IMR-90 (cell line): ENCODE measurements around the gene CPEB1. TPM values are rescaled to one million over a fixed set of nuclear protein-coding genes. Genes with fewer than 3 reads are reported as not detected.
A peak's percentile ranks its signal among the peaks of the same experiment; 100 is the strongest.

Experiments
- ATAC-seq: fragments of 200-7000 bp; cut with Tn5 transposase; 2 replicates; pipeline ENCODE4 v1.9.1; 2020; ENCODE audit warnings: low read depth, mild to moderate bottlenecking, moderate library complexity
- BruUV-seq: library from RNA; stranded (reverse); fragments of 400-500 nt; replicated peaks from 2 replicates; lab custom pipeline; 2021; lab: Mats Ljungman, UMichigan
- CTCF ChIA-PET: fragments of 300-600 bp; formaldehyde crosslinking; extraction: SDS; loops from one replicate; lab custom pipeline; 2021; ENCODE audit warnings: antibody characterized with exemption; lab: Yijun Ruan, JAX
- POLR2A ChIA-PET: fragments of 300-600 bp; sonication (Branson Sonifier 250); formaldehyde crosslinking; loops from one replicate; lab custom pipeline; 2022; ENCODE audit warnings: antibody characterized with exemption; ENCODE audit not compliant: unreplicated experiment; lab: Charles Lee
- DNase-seq: peaks from one replicate; pipeline ENCODE4 v3.0.0; 2013
- H2AFZ ChIP-seq: replicated peaks from 2 replicates; pipeline ENCODE3; 2013; ENCODE audit warnings: low read length, mild to moderate bottlenecking; ENCODE audit not compliant: poor library complexity
- H2AK5ac ChIP-seq: 2 replicates; pipeline ENCODE4 v1.6.1; 2013; ENCODE audit warnings: low read depth, low read length, inconsistent platforms
- H2AK9ac ChIP-seq: replicated peaks from 2 replicates; pipeline ENCODE3; 2013; ENCODE audit warnings: mild to moderate bottlenecking, low read depth, low read length, moderate library complexity; ENCODE audit not compliant: poor library complexity
- H2BK120ac ChIP-seq: 2 replicates; pipeline ENCODE4 v1.6.1; 2013; ENCODE audit warnings: low read depth, low read length, inconsistent platforms
- H2BK15ac ChIP-seq: 3 replicates; pipeline ENCODE4 v1.6.1; 2013; ENCODE audit warnings: low read depth, low read length, inconsistent platforms
- H2BK20ac ChIP-seq: 2 replicates; pipeline ENCODE4 v1.6.1; 2013; ENCODE audit warnings: low read depth, mild to moderate bottlenecking, inconsistent platforms, low read length, moderate library complexity
- H2BK5ac ChIP-seq: 2 replicates; pipeline ENCODE4 v1.6.1; 2013; ENCODE audit warnings: mild to moderate bottlenecking, low read depth, low read length, inconsistent platforms; ENCODE audit not compliant: poor library complexity, severe bottlenecking
- H3K14ac ChIP-seq: replicated peaks from 2 replicates; pipeline ENCODE4 v1.6.1; 2013; ENCODE audit warnings: low read depth, low read length, inconsistent platforms
- H3K18ac ChIP-seq: 2 replicates; pipeline ENCODE4 v1.6.1; 2013; ENCODE audit warnings: low read depth, low read length, control low read depth
- H3K23ac ChIP-seq: 2 replicates; pipeline ENCODE4 v1.6.1; 2013; ENCODE audit warnings: low read depth, low read length, inconsistent platforms
- H3K27ac ChIP-seq: 2 replicates; pipeline ENCODE4 v1.5.1; 2013; ENCODE audit warnings: mild to moderate bottlenecking, control low read depth, low read length; ENCODE audit not compliant: insufficient read depth
- H3K27me3 ChIP-seq: 2 replicates; pipeline ENCODE4 v1.6.1; 2013; ENCODE audit warnings: low read length; ENCODE audit not compliant: control insufficient read depth, insufficient read depth
- H3K36me3 ChIP-seq: 2 replicates; pipeline ENCODE4 v1.6.1; 2013; ENCODE audit warnings: low read length, mixed read lengths; ENCODE audit not compliant: control insufficient read depth, insufficient read depth
- H3K4ac ChIP-seq: 2 replicates; pipeline ENCODE4 v1.6.1; 2013; ENCODE audit warnings: low read depth, low read length, inconsistent platforms
- H3K4me1 ChIP-seq: 2 replicates; pipeline ENCODE4 v1.6.1; 2013; ENCODE audit warnings: low read length, mixed read lengths; ENCODE audit not compliant: control insufficient read depth, insufficient read depth
- H3K4me2 ChIP-seq: 2 replicates; pipeline ENCODE4 v1.6.1; 2013; ENCODE audit warnings: low read depth, mild to moderate bottlenecking, control low read depth, low read length, moderate library complexity
- H3K4me3 ChIP-seq: 2 replicates; pipeline ENCODE4 v1.5.1; 2013; ENCODE audit warnings: low read depth, mild to moderate bottlenecking, control low read depth, low read length, moderate library complexity; ENCODE audit not compliant: insufficient read depth
- H3K56ac ChIP-seq: 2 replicates; pipeline ENCODE4 v1.6.1; 2013; ENCODE audit warnings: low read length, inconsistent platforms; ENCODE audit not compliant: insufficient read depth; ENCODE audit errors: extremely low read depth
- H3K79me1 ChIP-seq, 2 experiments: 2 replicates each; pipeline ENCODE4 v1.6.1; 2013; ENCODE audit warnings: low read length in 2 of 2, inconsistent platforms in 1 of 2, low read depth in 1 of 2
- H3K9ac ChIP-seq: 2 replicates; pipeline ENCODE4 v1.6.1; 2013; ENCODE audit warnings: low read depth, low read length, control low read depth
- H3K9me1 ChIP-seq: 2 replicates; pipeline ENCODE4 v1.6.1; 2013; ENCODE audit warnings: low read length, inconsistent platforms; ENCODE audit not compliant: insufficient read depth
- H3K9me3 ChIP-seq: 2 replicates; pipeline ENCODE4 v1.6.1; 2013; ENCODE audit warnings: low read length; ENCODE audit not compliant: control insufficient read depth, insufficient read depth
- H4K20me1 ChIP-seq: 2 replicates; pipeline ENCODE4 v1.6.1; 2013; ENCODE audit warnings: low read length, inconsistent platforms; ENCODE audit not compliant: insufficient read depth
- H4K5ac ChIP-seq: 2 replicates; pipeline ENCODE4 v1.6.1; 2013; ENCODE audit warnings: mild to moderate bottlenecking, low read depth, low read length, control low read depth
- H4K8ac ChIP-seq, 2 experiments: 2 replicates each; pipeline ENCODE4 v1.6.1; 2013; ENCODE audit warnings: low read depth in 2 of 2, low read length in 2 of 2, control low read depth in 1 of 2, inconsistent platforms in 1 of 2
- H4K91ac ChIP-seq: 2 replicates; pipeline ENCODE4 v1.6.1; 2013; ENCODE audit warnings: low read depth, low read length, inconsistent platforms; ENCODE audit not compliant: insufficient read depth
- BHLHE40 ChIP-seq: fragments of 150-350 bp; IDR thresholded peaks from 2 replicates; pipeline ENCODE4 v1.6.1; 2016; ENCODE audit warnings: mild to moderate bottlenecking, low read depth, low read length
- CEBPB ChIP-seq: IDR thresholded peaks from 2 replicates; pipeline ENCODE4 v1.6.1; 2012; ENCODE audit warnings: low read depth, low read length, improper control_type of control experiment
- CHD1 ChIP-seq: IDR thresholded peaks from 2 replicates; pipeline ENCODE4 v1.6.1; 2012; ENCODE audit warnings: low read depth, low read length, improper control_type of control experiment
- FOS ChIP-seq: fragments of 150-350 bp; IDR thresholded peaks from 2 replicates; pipeline ENCODE4 v1.6.1; 2016; ENCODE audit warnings: low read depth, low read length
- MAFK ChIP-seq: IDR thresholded peaks from 2 replicates; pipeline ENCODE4 v1.6.1; 2012; ENCODE audit warnings: low read depth, low read length, improper control_type of control experiment
- MAZ ChIP-seq: IDR thresholded peaks from 2 replicates; pipeline ENCODE4 v1.6.1; 2012; ENCODE audit warnings: low read depth, mild to moderate bottlenecking, low read length, improper control_type of control experiment, moderate library complexity, borderline replicate concordance
- MXI1 ChIP-seq: IDR thresholded peaks from 2 replicates; pipeline ENCODE4 v1.6.1; 2012; ENCODE audit warnings: low read depth, mild to moderate bottlenecking, low read length, moderate library complexity, borderline replicate concordance
- NFE2L2 ChIP-seq: fragments of 150-350 bp; IDR thresholded peaks from 2 replicates; pipeline ENCODE4 v1.6.1; 2016; ENCODE audit warnings: low read depth, mild to moderate bottlenecking, low read length
- POLR2A ChIP-seq: IDR thresholded peaks from 2 replicates; pipeline ENCODE4 v1.6.1; 2012; ENCODE audit warnings: mild to moderate bottlenecking, low read depth, low read length
- RAD21 ChIP-seq: IDR thresholded peaks from 2 replicates; pipeline ENCODE4 v1.6.1; 2012; ENCODE audit warnings: low read length, improper control_type of control experiment
- RCOR1 ChIP-seq: IDR thresholded peaks from 2 replicates; pipeline ENCODE4 v1.6.1; 2012; ENCODE audit warnings: mild to moderate bottlenecking, low read length, improper control_type of control experiment; ENCODE audit not compliant: insufficient replicate concordance
- RFX5 ChIP-seq: IDR thresholded peaks from 2 replicates; pipeline ENCODE4 v1.8.0; 2012; ENCODE audit warnings: low read depth, mild to moderate bottlenecking, low read length, moderate library complexity
- SMC3 ChIP-seq: fragments of 150-350 bp; IDR thresholded peaks from 2 replicates; pipeline ENCODE4 v1.6.1; 2016; ENCODE audit warnings: low read depth, mild to moderate bottlenecking, antibody characterized with exemption, low read length, moderate library complexity
- WGBS, 2 experiments: methylation state at CpG; one replicate each; pipeline versions ENCODE4 v1.1.5 to v1.1.7; 2013; ENCODE audit warnings: missing lambda C conversion rate in 2 of 2; ENCODE audit not compliant: insufficient read length in 1 of 2; ENCODE audit errors: extremely low coverage in 2 of 2; 5-methylcytosine and 5-hydroxymethylcytosine counted together
- dilution Hi-C: fragments of 300-500 bp; cut with HindIII; formaldehyde crosslinking; loops from one replicate; pipeline ENCODE4 v1.14.3; 2018; ENCODE audit warnings: low sequenced_read_pairs; ENCODE audit not compliant: unreplicated experiment
- in situ Hi-C: fragments of 300-500 bp; cut with MboI; formaldehyde crosslinking; loops from 3 replicates; pipeline ENCODE4 v1.14.3; 2019; ENCODE audit warnings: low sequenced_read_pairs, inconsistent platforms, mixed read lengths
- intact Hi-C: fragments of 100-400 bp; cut with micrococcal nuclease; formaldehyde crosslinking; loops from 2 replicates; pipeline ENCODE4 v1.10.0; 2022
- polyA plus RNA-seq, 3 experiments: library from polyadenylated mRNA; depleted of rRNA; stranded (reverse); fragments of >200 nt; gene quantifications; 2 replicates each; pipeline ENCODE4 v1.2.3, GENCODE V29; 2012; ENCODE audit warnings: low replicate concordance in 1 of 3
- total RNA-seq: library from RNA; depleted of rRNA; stranded (reverse); fragments of >200 nt; gene quantifications from 2 replicates; pipeline ENCODE4 v1.2.3, GENCODE V29; 2012
- TF ChIP-seq, protein P1 (sequence below): fragments of 150-350 bp; IDR thresholded peaks from 2 replicates; pipeline ENCODE4 v1.6.1; 2016; ENCODE audit warnings: low read depth, mild to moderate bottlenecking, low read length, moderate library complexity, borderline replicate concordance
- TF ChIP-seq, protein P2 (sequence below): conservative IDR thresholded peaks from 2 replicates; pipeline ENCODE4 v1.5.1; 2012; ENCODE audit warnings: mild to moderate bottlenecking, low read depth, low read length, improper control_type of control experiment
- TF ChIP-seq, protein P3 (sequence below): fragments of 150-350 bp; IDR thresholded peaks from 2 replicates; pipeline ENCODE4 v1.6.1; 2017; ENCODE audit warnings: mild to moderate bottlenecking, antibody characterized with exemption, low read length, low read depth

The CPEB1 gene
- total and polyA plus RNA-seq, 2 of the 4 experiments (the other 2 are of a cell fraction): 8.9 to 12.5 TPM

DNA sequence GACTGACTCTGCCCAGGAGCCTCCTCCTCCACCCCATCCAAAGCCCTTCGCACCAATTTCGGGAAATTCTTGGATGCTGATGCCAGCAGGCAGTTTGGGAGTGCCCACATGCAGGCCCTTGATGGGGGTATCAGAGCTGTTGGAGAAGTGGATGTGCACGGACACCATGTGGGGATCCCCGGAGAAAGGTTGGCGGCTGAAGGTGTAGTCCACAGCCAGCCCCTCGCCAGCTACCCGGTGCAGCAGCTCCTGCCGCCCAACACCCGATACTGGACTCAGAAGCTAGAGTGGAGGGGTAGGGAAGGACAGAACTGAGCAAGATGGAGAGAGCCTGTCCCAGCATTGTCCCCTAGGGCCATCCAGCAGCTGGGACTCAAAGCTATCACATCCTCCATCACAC, 15.5 kb upstream of the CPEB1 start:
- no peak overlapping the region for H3K4me2 ChIP-seq
- no peak overlapping the region for H2AFZ ChIP-seq
- no peaks in the 10 kb centered on the region for H3K36me3 ChIP-seq
- no peak overlapping the region for H3K4ac ChIP-seq
- POLR2A ChIA-PET: no interaction called here
- H4K8ac ChIP-seq: no peak overlapping the region
- no peak overlapping the region for H2BK120ac ChIP-seq
- no peak overlapping the region for H2AK5ac ChIP-seq
- H3K4me3 ChIP-seq: no peak overlapping the region
- CTCF ChIA-PET: no interaction called here
- H3K9ac ChIP-seq: no peak overlapping the region
- TF ChIP-seq SMC3 (no peak), CEBPB (no peak), RAD21 (no peak), NFE2L2 (no peak), FOS (no peak), POLR2A (no peak), RFX5 (no peak), MXI1 (no peak), CHD1 (no peak), MAZ (no peak), MAFK (no peak), BHLHE40 (no peak), RCOR1 (no peak)
- TF ChIP-seq, protein P1, sequence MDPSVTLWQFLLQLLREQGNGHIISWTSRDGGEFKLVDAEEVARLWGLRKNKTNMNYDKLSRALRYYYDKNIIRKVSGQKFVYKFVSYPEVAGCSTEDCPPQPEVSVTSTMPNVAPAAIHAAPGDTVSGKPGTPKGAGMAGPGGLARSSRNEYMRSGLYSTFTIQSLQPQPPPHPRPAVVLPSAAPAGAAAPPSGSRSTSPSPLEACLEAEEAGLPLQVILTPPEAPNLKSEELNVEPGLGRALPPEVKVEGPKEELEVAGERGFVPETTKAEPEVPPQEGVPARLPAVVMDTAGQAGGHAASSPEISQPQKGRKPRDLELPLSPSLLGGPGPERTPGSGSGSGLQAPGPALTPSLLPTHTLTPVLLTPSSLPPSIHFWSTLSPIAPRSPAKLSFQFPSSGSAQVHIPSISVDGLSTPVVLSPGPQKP: no peak
- TF ChIP-seq, protein P2, sequence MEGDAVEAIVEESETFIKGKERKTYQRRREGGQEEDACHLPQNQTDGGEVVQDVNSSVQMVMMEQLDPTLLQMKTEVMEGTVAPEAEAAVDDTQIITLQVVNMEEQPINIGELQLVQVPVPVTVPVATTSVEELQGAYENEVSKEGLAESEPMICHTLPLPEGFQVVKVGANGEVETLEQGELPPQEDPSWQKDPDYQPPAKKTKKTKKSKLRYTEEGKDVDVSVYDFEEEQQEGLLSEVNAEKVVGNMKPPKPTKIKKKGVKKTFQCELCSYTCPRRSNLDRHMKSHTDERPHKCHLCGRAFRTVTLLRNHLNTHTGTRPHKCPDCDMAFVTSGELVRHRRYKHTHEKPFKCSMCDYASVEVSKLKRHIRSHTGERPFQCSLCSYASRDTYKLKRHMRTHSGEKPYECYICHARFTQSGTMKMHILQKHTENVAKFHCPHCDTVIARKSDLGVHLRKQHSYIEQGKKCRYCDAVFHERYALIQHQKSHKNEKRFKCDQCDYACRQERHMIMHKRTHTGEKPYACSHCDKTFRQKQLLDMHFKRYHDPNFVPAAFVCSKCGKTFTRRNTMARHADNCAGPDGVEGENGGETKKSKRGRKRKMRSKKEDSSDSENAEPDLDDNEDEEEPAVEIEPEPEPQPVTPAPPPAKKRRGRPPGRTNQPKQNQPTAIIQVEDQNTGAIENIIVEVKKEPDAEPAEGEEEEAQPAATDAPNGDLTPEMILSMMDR: no peak
- TF ChIP-seq, protein P3, sequence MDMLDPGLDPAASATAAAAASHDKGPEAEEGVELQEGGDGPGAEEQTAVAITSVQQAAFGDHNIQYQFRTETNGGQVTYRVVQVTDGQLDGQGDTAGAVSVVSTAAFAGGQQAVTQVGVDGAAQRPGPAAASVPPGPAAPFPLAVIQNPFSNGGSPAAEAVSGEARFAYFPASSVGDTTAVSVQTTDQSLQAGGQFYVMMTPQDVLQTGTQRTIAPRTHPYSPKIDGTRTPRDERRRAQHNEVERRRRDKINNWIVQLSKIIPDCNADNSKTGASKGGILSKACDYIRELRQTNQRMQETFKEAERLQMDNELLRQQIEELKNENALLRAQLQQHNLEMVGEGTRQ: no peak
- 60% methylated on average over 1 of the region's 9 CpGs; no CpG with 5 or more reads in 1 of the 2 experiments for WGBS, 2 experiments
- in situ Hi-C loops: no loop called here
- no peaks in the 10 kb centered on the region; the same call in 1 of the 2 replicates for H4K20me1 ChIP-seq
- ATAC-seq (no peak), DNase-seq (no peak)
- H3K14ac ChIP-seq: no peak overlapping the region
- no peak overlapping the region for H3K27ac ChIP-seq
- no peaks in the 10 kb centered on the region for H3K9me3 ChIP-seq
- intact Hi-C loops: loop anchor here (5.0 kb wide), 1 partner anchor 45 kb away; the partner anchor contains the start of gene AP3B2
- H2BK5ac ChIP-seq: no peak overlapping the region
- H3K56ac ChIP-seq: no peak overlapping the region
- H3K9me1 ChIP-seq: no peaks in the 10 kb centered on the region
- H4K5ac ChIP-seq: no peak overlapping the region
- dilution Hi-C loops: no loop called here
- H3K79me1 ChIP-seq: no peaks in the 10 kb centered on the region
- H4K91ac ChIP-seq: no peak overlapping the region
- H3K23ac ChIP-seq: no peak overlapping the region
- peak overlapping the region; percentile 65 for H2AK9ac ChIP-seq
- H3K4me1 ChIP-seq: no peaks in the 10 kb centered on the region
- H3K27me3 ChIP-seq: no peaks in the 10 kb centered on the region
- no peak overlapping the region for H2BK20ac ChIP-seq
- no peak overlapping the region for H2BK15ac ChIP-seq
- BruUV-seq: no TSS peak
- no peak overlapping the region for H3K18ac ChIP-seq
